ENCODE results near the gene NR1D1. TPM values are rescaled to one million over a fixed set of nuclear protein-coding genes. Genes with fewer than 3 reads are reported as not detected.
A peak's percentile ranks its signal among the peaks of the same experiment; 100 is the strongest.

NR1D1 gene
- total and polyA plus RNA-seq, 2 of the 13 experiments (the other 11 are each of a cell fraction or from before 2014, with no cell fraction given): 2.1 to 2.7 TPM

GRCh38 chr17:40139566-40140058 is 39.2 kb upstream of the NR1D1 start (continued):
- TF ChIP-seq, protein P1, sequence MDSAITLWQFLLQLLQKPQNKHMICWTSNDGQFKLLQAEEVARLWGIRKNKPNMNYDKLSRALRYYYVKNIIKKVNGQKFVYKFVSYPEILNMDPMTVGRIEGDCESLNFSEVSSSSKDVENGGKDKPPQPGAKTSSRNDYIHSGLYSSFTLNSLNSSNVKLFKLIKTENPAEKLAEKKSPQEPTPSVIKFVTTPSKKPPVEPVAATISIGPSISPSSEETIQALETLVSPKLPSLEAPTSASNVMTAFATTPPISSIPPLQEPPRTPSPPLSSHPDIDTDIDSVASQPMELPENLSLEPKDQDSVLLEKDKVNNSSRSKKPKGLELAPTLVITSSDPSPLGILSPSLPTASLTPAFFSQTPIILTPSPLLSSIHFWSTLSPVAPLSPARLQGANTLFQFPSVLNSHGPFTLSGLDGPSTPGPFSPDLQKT (CRISPR knock-in tag; IDR thresholded peaks at IDR 0.05; ENCODE audit: borderline replicate concordance): no peak
- TF ChIP-seq ZNF629 (CRISPR knock-in tag; conservative IDR thresholded peaks at IDR 0.05) (no peak), ZFP36L2 (CRISPR knock-in tag; IDR thresholded peaks at IDR 0.05) (no peak), CBX5 (CRISPR knock-in tag; IDR thresholded peaks at IDR 0.05; ENCODE audit: borderline replicate concordance) (no peak; the same call in 1 of the 2 replicates), MAX (IDR thresholded peaks at IDR 0.05) (no peak), ZNF24 (IDR thresholded peaks at IDR 0.05) (no peak), KLF15 (CRISPR knock-in tag; IDR thresholded peaks at IDR 0.05; ENCODE audit: borderline replicate concordance) (0 out of 2 replicates have a peak, but pooled peaks have one; percentile 9), BRF2 (CRISPR knock-in tag; IDR thresholded peaks at IDR 0.05) (peak; percentile 75; the same call in 1 of the 2 replicates), ZNF674 (CRISPR knock-in tag; IDR thresholded peaks at IDR 0.05; ENCODE audit: low read depth) (0 out of 2 replicates have a peak, but pooled peaks have one; percentile 12), TGIF2 (CRISPR knock-in tag; IDR thresholded peaks at IDR 0.05) (no peak), XRCC5 (optimal IDR thresholded peaks at IDR 0.05; ENCODE audit: low read length) (no peak), RXRA (CRISPR knock-in tag; IDR thresholded peaks at IDR 0.05) (no peak), TAF1 (CRISPR knock-in tag; IDR thresholded peaks at IDR 0.05) (no peak), PPARG (CRISPR knock-in tag; conservative IDR thresholded peaks at IDR 0.05) (no peak), ZBTB20 (CRISPR knock-in tag; IDR thresholded peaks at IDR 0.05; ENCODE audit: borderline replicate concordance, low read depth) (no peak), ZNF879 (CRISPR knock-in tag; IDR thresholded peaks at IDR 0.05) (no peak), ZNF329 (CRISPR knock-in tag; IDR thresholded peaks at IDR 0.05; ENCODE audit: low read depth) (no peak; the same call in 1 of the 2 replicates), NFE2 (CRISPR knock-in tag; IDR thresholded peaks at IDR 0.05) (no peak), ZSCAN25 (CRISPR knock-in tag; IDR thresholded peaks at IDR 0.05) (0 out of 2 replicates have a peak, but pooled peaks have one; percentile 17), USF2 (IDR thresholded peaks at IDR 0.05; ENCODE audit: low read depth, low read length) (no peak), USF2 (CRISPR knock-in tag; IDR thresholded peaks at IDR 0.05; ENCODE audit: borderline replicate concordance) (no peak), HNRNPL (IDR thresholded peaks at IDR 0.05; ENCODE audit: low read depth, low read length) (no peak), KDM2A (CRISPR knock-in tag; IDR thresholded peaks at IDR 0.05; ENCODE audit: borderline replicate concordance, low read depth) (peak; percentile 50; the same call in 1 of the 2 replicates), PAF1 (CRISPR knock-in tag; IDR thresholded peaks at IDR 0.05) (no peak), RFX3 (CRISPR knock-in tag; IDR thresholded peaks at IDR 0.05) (no peak)
- TF ChIP-seq, protein P2, sequence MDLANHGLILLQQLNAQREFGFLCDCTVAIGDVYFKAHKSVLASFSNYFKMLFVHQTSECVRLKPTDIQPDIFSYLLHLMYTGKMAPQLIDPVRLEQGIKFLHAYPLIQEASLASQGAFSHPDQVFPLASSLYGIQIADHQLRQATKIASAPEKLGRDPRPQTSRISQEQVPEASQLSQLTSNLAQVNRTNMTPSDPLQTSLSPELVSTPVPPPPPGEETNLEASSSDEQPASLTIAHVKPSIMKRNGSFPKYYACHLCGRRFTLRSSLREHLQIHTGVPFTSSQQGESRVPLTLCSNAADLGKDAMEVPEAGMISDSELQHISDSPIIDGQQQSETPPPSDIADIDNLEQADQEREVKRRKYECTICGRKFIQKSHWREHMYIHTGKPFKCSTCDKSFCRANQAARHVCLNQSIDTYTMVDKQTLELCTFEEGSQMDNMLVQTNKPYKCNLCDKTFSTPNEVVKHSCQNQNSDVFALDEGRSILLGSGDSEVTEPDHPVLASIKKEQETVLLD (CRISPR knock-in tag; IDR thresholded peaks at IDR 0.05; ENCODE audit: low read depth): no peak
